H1 (cell line): ENCODE results near the gene RAB3A. TPM values are rescaled to one million over a fixed set of nuclear protein-coding genes. Genes with fewer than 3 reads are reported as not detected.

ENCODE experiments used
- CTCF ChIA-PET: fragments of 300-600 bp; sonication (Branson Sonifier 250); formaldehyde crosslinking; loops from one replicate; lab custom pipeline; 2021; ENCODE audit not compliant: partially characterized antibody; lab: Charles Lee
- POLR2A ChIA-PET: fragments of 300-600 bp; sonication (Branson Sonifier 250); formaldehyde crosslinking; loops from one replicate; lab custom pipeline; 2021; ENCODE audit warnings: inconsistent platforms; ENCODE audit not compliant: partially characterized antibody; lab: Charles Lee
- DNase-seq, 2 experiments: peaks; one replicate each; pipeline versions ENCODE4 v3.0.0 to v3.0.0-alpha.2; 2010 to 2022; ENCODE audit warnings: low spot score in 2 of 2, low read depth in 1 of 2, mixed read lengths in 1 of 2
- FAIRE-seq: peaks from 2 replicates; lab custom pipeline; 2011; peaks lifted over from hg19 to GRCh38; lab: Jason Lieb, UNC
- H2AFZ ChIP-seq: 2 replicates; pipeline ENCODE4 v1.8.1; 2012; ENCODE audit warnings: low read length, inconsistent platforms
- H2AK5ac ChIP-seq: 2 replicates; pipeline ENCODE4 v1.6.1; 2013; ENCODE audit warnings: low read depth, low read length
- H2BK120ac ChIP-seq: replicated peaks from 2 replicates; pipeline ENCODE3; 2013; ENCODE audit warnings: low read depth, low read length, inconsistent platforms
- H2BK12ac ChIP-seq: 2 replicates; pipeline ENCODE4 v1.6.1; 2013; ENCODE audit warnings: low read depth, low read length
- H2BK15ac ChIP-seq: 2 replicates; pipeline ENCODE4 v1.6.1; 2013; ENCODE audit warnings: low read length
- H2BK20ac ChIP-seq: 2 replicates; pipeline ENCODE4 v1.6.1; 2013; ENCODE audit warnings: low read length
- H2BK5ac ChIP-seq: 2 replicates; pipeline ENCODE4 v1.6.1; 2013; ENCODE audit warnings: low read depth, low read length
- H3K14ac ChIP-seq: 2 replicates; pipeline ENCODE4 v1.6.1; 2013; ENCODE audit warnings: inconsistent platforms; ENCODE audit not compliant: insufficient read length
- H3K18ac ChIP-seq: 2 replicates; pipeline ENCODE4 v1.6.1; 2013; ENCODE audit warnings: low read length; ENCODE audit errors: extremely low read depth
- H3K23ac ChIP-seq: 2 replicates; pipeline ENCODE4 v1.6.1; 2013; ENCODE audit warnings: inconsistent platforms; ENCODE audit not compliant: insufficient read length
- H3K23me2 ChIP-seq: 2 replicates; pipeline ENCODE4 v1.6.1; 2013; ENCODE audit warnings: low read depth, low read length
- H3K27ac ChIP-seq: 2 replicates; pipeline ENCODE4 v1.6.1; 2011; ENCODE audit warnings: low read depth, low read length, inconsistent platforms
- H3K27me3 ChIP-seq, 4 experiments: replicated peaks in 1 of 4; 1 replicate in 1 of 4; 2 replicates in 3 of 4; pipeline versions ENCODE4 v1.6.1 to v1.8.1; 2011 to 2013; ENCODE audit warnings: low read length in 3 of 4, mild to moderate bottlenecking in 3 of 4, inconsistent platforms in 2 of 4, mixed read lengths in 2 of 4, moderate library complexity in 1 of 4; ENCODE audit not compliant: control insufficient read depth in 3 of 4, insufficient read depth in 3 of 4; ENCODE audit errors: extremely low read depth in 1 of 4
- H3K36me3 ChIP-seq, 4 experiments: 2 replicates each; pipeline versions ENCODE4 v1.6.1 to v1.8.1; 2011 to 2013; ENCODE audit warnings: mild to moderate bottlenecking in 4 of 4, low read length in 3 of 4, moderate library complexity in 2 of 4, control low read depth in 1 of 4, inconsistent platforms in 1 of 4; ENCODE audit not compliant: insufficient read depth in 4 of 4, control insufficient read depth in 2 of 4
- H3K4ac ChIP-seq: replicated peaks from 2 replicates; pipeline ENCODE3; 2013; ENCODE audit warnings: low read length, low read depth, mixed read lengths, inconsistent platforms; ENCODE audit not compliant: insufficient read length
- H3K4me1 ChIP-seq, 4 experiments: replicated peaks in 1 of 4; 1 replicate in 1 of 4; 2 replicates in 3 of 4; pipeline versions ENCODE4 v1.6.1 to v1.8.1; 2011 to 2013; ENCODE audit warnings: low read length in 3 of 4, inconsistent platforms in 2 of 4, mixed read lengths in 1 of 4; ENCODE audit not compliant: insufficient read depth in 4 of 4, control insufficient read depth in 3 of 4
- H3K4me2 ChIP-seq, 2 experiments: 2 replicates each; pipeline versions ENCODE4 v1.6.1 to v1.8.1; 2011 to 2013; ENCODE audit warnings: low read depth in 2 of 2, low read length in 2 of 2, control low read depth in 1 of 2, inconsistent platforms in 1 of 2, mild to moderate bottlenecking in 1 of 2; ENCODE audit not compliant: insufficient read depth in 1 of 2
- H3K4me3 ChIP-seq, 4 experiments: fragments of 200-600, 300-600 bp in 1 of 4; sonication (generic), shearing (Covaris generic), sonication (Bioruptor Twin) in 1 of 4; 2 replicates each; pipeline versions ENCODE4 v1.5.1 to v1.8.1; 2011 to 2016; ENCODE audit warnings: low read length in 4 of 4, low read depth in 3 of 4, control low read depth in 2 of 4, inconsistent platforms in 2 of 4, mild to moderate bottlenecking in 2 of 4, mixed read lengths in 1 of 4, moderate library complexity in 1 of 4; ENCODE audit not compliant: insufficient read depth in 2 of 4; ENCODE audit errors: extremely low read depth in 1 of 4
- H3K56ac ChIP-seq: replicated peaks from 2 replicates; pipeline ENCODE3; 2013; ENCODE audit warnings: low read depth, mild to moderate bottlenecking, mixed read lengths, low read length, inconsistent platforms; ENCODE audit not compliant: insufficient read length
- H3K79me1 ChIP-seq: 2 replicates; pipeline ENCODE4 v1.6.1; 2013; ENCODE audit warnings: low read depth, low read length, control low read depth
- H3K79me2 ChIP-seq, 2 experiments: 2 replicates each; pipeline versions ENCODE4 v1.6.1 to v1.8.1; 2012 to 2013; ENCODE audit warnings: low read length in 2 of 2, mild to moderate bottlenecking in 2 of 2, inconsistent platforms in 1 of 2; ENCODE audit not compliant: insufficient read depth in 2 of 2, control insufficient read depth in 1 of 2
- H3K9ac ChIP-seq, 4 experiments: replicated peaks in 1 of 4; 1 replicate in 1 of 4; 2 replicates in 3 of 4; pipeline versions ENCODE4 v1.6.1 to v1.8.1; 2011 to 2013; ENCODE audit warnings: low read depth in 3 of 4, low read length in 3 of 4, control low read depth in 2 of 4, mild to moderate bottlenecking in 2 of 4, moderate library complexity in 2 of 4, inconsistent platforms in 1 of 4; ENCODE audit errors: extremely low read depth in 1 of 4
- H3K9me3 ChIP-seq, 2 experiments: 2 replicates each; pipeline versions ENCODE4 v1.6.1 to v1.8.1; 2012 to 2013; ENCODE audit warnings: mild to moderate bottlenecking in 2 of 2, moderate library complexity in 2 of 2, control low read depth in 1 of 2, inconsistent platforms in 1 of 2, low read depth in 1 of 2, low read length in 1 of 2, mixed read lengths in 1 of 2; ENCODE audit not compliant: insufficient read depth in 2 of 2
- H4K20me1 ChIP-seq, 2 experiments: replicated peaks in 1 of 2; 2 replicates each; pipeline versions ENCODE3 to v1.8.1; 2011 to 2013; ENCODE audit warnings: inconsistent platforms in 2 of 2, low read length in 2 of 2, mild to moderate bottlenecking in 1 of 2; ENCODE audit not compliant: insufficient read depth in 2 of 2, control insufficient read depth in 1 of 2
- H4K5ac ChIP-seq: 2 replicates; pipeline ENCODE4 v1.6.1; 2013; ENCODE audit warnings: low read length, low read depth, mixed read lengths, inconsistent platforms; ENCODE audit not compliant: insufficient read length
- H4K8ac ChIP-seq: 2 replicates; pipeline ENCODE4 v1.8.0; 2013; ENCODE audit warnings: mild to moderate bottlenecking, moderate library complexity, low read length, inconsistent platforms; ENCODE audit not compliant: insufficient read depth; ENCODE audit errors: extremely low read depth
- H4K91ac ChIP-seq: replicated peaks from 2 replicates; pipeline ENCODE3; 2013; ENCODE audit warnings: low read length, mixed read lengths, inconsistent platforms; ENCODE audit not compliant: insufficient read length
- ASH2L ChIP-seq: fragments of 200-600, 300-600 bp; sonication (generic); IDR thresholded peaks from one replicate; pipeline ENCODE4 v1.7.1; 2017; ENCODE audit warnings: low read length
- BCL11A ChIP-seq, 2 experiments: IDR thresholded peaks; one replicate each; pipeline ENCODE4 v1.6.1; 2011; ENCODE audit warnings: low read depth in 2 of 2, low read length in 2 of 2, mild to moderate bottlenecking in 2 of 2
- CTBP2 ChIP-seq: IDR thresholded peaks from 2 replicates; pipeline ENCODE4 v1.7.0; 2011; ENCODE audit warnings: borderline replicate concordance, mild to moderate bottlenecking, moderate library complexity, mixed read lengths, low read length; ENCODE audit not compliant: insufficient read depth, insufficient read length
- EP300 ChIP-seq, 2 experiments: IDR thresholded peaks; 1 replicate in 1 of 2; 2 replicates in 1 of 2; pipeline ENCODE4 v1.6.1; 2011 to 2012; ENCODE audit warnings: low read depth in 2 of 2, low read length in 2 of 2, mild to moderate bottlenecking in 2 of 2, borderline replicate concordance in 1 of 2, inconsistent platforms in 1 of 2, moderate library complexity in 1 of 2
- HDAC2 ChIP-seq, 2 experiments: fragments of 300-600 bp in 1 of 2; sonication (generic) in 1 of 2; IDR thresholded peaks; 2 replicates each; pipeline ENCODE4 v1.6.1; 2011 to 2012; ENCODE audit warnings: low read depth in 2 of 2, low read length in 2 of 2, mild to moderate bottlenecking in 2 of 2, moderate library complexity in 2 of 2, borderline replicate concordance in 1 of 2, inconsistent platforms in 1 of 2
- KDM1A ChIP-seq: fragments of 200-600, 300-600 bp; sonication (generic); IDR thresholded peaks from 2 replicates; pipeline ENCODE4 v1.7.1; 2016; ENCODE audit warnings: mild to moderate bottlenecking, low read length, borderline replicate concordance
- SP2 ChIP-seq: IDR thresholded peaks from 2 replicates; pipeline ENCODE4 v1.6.1; 2012; ENCODE audit warnings: mild to moderate bottlenecking, low read length, inconsistent platforms
- TAF1 ChIP-seq: IDR thresholded peaks from 2 replicates; pipeline ENCODE4 v1.6.1; 2011; ENCODE audit warnings: mild to moderate bottlenecking, low read depth, low read length
- TCF12 ChIP-seq: IDR thresholded peaks from 2 replicates; pipeline ENCODE4 v1.6.1; 2011; ENCODE audit warnings: low read depth, mild to moderate bottlenecking, low read length
- WGBS, 2 experiments: shearing (Covaris generic) in 1 of 2; methylation state at CpG; one replicate each; pipeline versions ENCODE4 v1.1.6 to v1.1.7; 2013 to 2015; ENCODE audit warnings: low lambda C conversion rate in 2 of 2, mixed read lengths in 2 of 2, inconsistent platforms in 1 of 2, low coverage in 1 of 2, missing lambda C conversion rate in 1 of 2; ENCODE audit not compliant: insufficient replicate concordance in 2 of 2, insufficient coverage in 1 of 2, insufficient read length in 1 of 2; ENCODE audit errors: extremely low coverage in 1 of 2, missing lambda C conversion rate in 1 of 2; 5-methylcytosine and 5-hydroxymethylcytosine counted together
- polyA plus RNA-seq, 7 experiments: library from polyadenylated mRNA; depleted of rRNA in 3 of 7; stranded (reverse) in 5 of 7; unstranded in 2 of 7; fragments of >200 nt in 5 of 7; fragments of 200-250 nt in 2 of 7; gene quantifications; 1 replicate in 5 of 7; 2 replicates in 1 of 7; 4 replicates in 1 of 7; pipeline versions ENCODE4 v1.2.1 to v1.2.3, GENCODE V29; 2011 to 2013; ENCODE audit warnings: missing spikeins in 2 of 7, mixed read lengths in 2 of 7
- total RNA-seq: library from RNA; stranded (reverse); fragmentation: NEBNext Ultra II Directional; extraction: Animal tissue kit (Norgen Biotek cat#: 25700); gene quantifications from 2 replicates; pipeline ENCODE4 v1.2.1, GENCODE V29; 2021
- TF ChIP-seq, protein P1 (sequence below): IDR thresholded peaks from 2 replicates; pipeline ENCODE4 v1.6.1; 2011; ENCODE audit warnings: low read depth, mild to moderate bottlenecking, low read length; ENCODE audit not compliant: insufficient read depth

RAB3A gene
- total and polyA plus RNA-seq, 2 of the 8 experiments (the other 6 are each of a cell fraction or from before 2014, with no cell fraction given), result 13.6 to 14.2 TPM

DNA sequence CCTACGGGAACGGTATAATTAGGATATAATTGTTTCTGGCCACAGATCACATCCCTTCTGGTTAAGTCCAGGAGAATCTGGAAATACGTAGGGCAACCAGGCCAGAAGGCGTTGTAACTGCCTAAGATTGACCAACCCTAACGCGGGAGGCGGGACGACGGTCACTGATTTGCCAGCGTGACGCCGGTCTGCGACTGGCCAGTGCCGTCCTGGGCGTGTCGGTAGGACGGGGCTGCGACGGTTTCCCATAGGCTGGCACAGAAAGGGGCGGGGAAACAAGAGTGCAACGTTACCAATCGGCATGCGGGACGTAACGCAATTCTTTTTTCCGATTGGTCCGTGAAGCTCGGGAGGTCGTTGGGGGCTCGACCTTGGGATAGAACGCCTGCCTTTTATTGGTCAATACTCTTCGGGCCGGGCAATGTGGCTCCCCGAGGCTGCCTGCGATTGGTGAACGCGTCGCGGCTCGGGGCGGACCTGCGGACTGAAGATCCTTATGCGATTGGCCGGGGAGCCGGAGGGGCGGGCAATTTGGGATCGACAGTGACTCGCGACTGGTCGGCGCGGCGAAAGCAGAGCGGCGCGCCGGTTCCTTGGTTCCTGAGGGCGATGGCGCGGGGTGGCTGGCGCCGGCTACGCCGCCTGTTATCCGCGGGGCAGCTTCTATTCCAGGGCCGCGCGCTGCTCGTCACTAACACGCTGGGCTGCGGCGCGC lies 11.0 kb downstream of the RAB3A start, which contains the start of gene MPV17L2:
Gene MPV17L2, plus strand, starts transcription at position 546 of the 715 bp plus-strand sequence. Its CDS starts 64 bp downstream, at position 610.
- Histone ChIP-seq H4K20me1 (peaks cover 3 to 19% of the 10 kb centered on the region in 2 experiments), H4K8ac (peak within 1 kb of the TSS; percentile 72; the same call in 1 of the 2 replicates), H3K4ac (no peak within 1 kb of the TSS), H3K36me3 (peaks cover 3 to 21% (median 6%) of the 10 kb centered on the region in 4 experiments; a peak in 6 of 8 replicates), H2BK120ac (no peak within 1 kb of the TSS), H2AFZ (no peak within 1 kb of the TSS), H4K5ac (peak within 1 kb of the TSS; percentile 7), H3K4me2 (peak within 1 kb of the TSS; percentile 93 to 94), H2BK12ac (no peak within 1 kb of the TSS), H3K14ac (no peak within 1 kb of the TSS), H3K79me2 (peaks cover 0 to 4% of the 10 kb centered on the region in 2 experiments; a peak in 1 of 4 replicates), H3K27ac (peak within 1 kb of the TSS; percentile 60), H2AK5ac (no peak within 1 kb of the TSS), H4K91ac (no peak within 1 kb of the TSS), H2BK15ac (no peak within 1 kb of the TSS), H2BK5ac (peak within 1 kb of the TSS; percentile 85; the same call in 1 of the 2 replicates), H2BK20ac (no peak within 1 kb of the TSS), H3K4me1 (peaks cover 5 to 12% (median 8%) of the 10 kb centered on the region in 4 experiments), H3K9ac (peak within 1 kb of the TSS; percentile 58 to 79 (median 69)), H3K4me3 (peak within 1 kb of the TSS; percentile 82 to 96 (median 89)), H3K56ac (peak within 1 kb of the TSS; percentile 16), H3K23ac (no peak within 1 kb of the TSS), H3K9me3 (no peaks in the 10 kb centered on the region), H3K18ac (peak within 1 kb of the TSS; percentile 71; the same call in 1 of the 2 replicates), H3K79me1 (peaks cover 6% of the 10 kb centered on the region; the same call in 1 of the 2 replicates), H3K23me2 (peaks cover 10% of the 10 kb centered on the region), H3K27me3 (no peaks in the 10 kb centered on the region)
- DNase-seq (peak; percentile 95 to 99), FAIRE-seq (peak; percentile 99)
- ChIA-PET POLR2A (interaction anchor here (0.7 to 5.8 kb wide), 10 partner anchors 11 to 199 kb away, joined by 3 to 38 read pairs (median 3); partner anchors contain the start of genes IFI30, JUND and RAB3A), CTCF (interaction anchor here (0.6 to 2.8 kb wide), 12 partner anchors 11 to 80 kb away, joined by 3 to 20 read pairs (median 4); a partner anchor contains a TSS)
- 1% methylated on average over 57 of the region's 74 CpGs; no CpG with 5 or more reads in 1 of the 2 experiments for WGBS, 2 experiments
- TF ChIP-seq HDAC2 (IDR thresholded peaks at IDR 0.05; ENCODE audit: borderline replicate concordance in 1 of 2, low read depth in 2 of 2, low read length in 2 of 2), result no peak
- TF ChIP-seq ASH2L, result no peak
- peak; percentile 64 for TF ChIP-seq TAF1
- no peak for TF ChIP-seq TCF12
- peak; percentile 85 for TF ChIP-seq SP2
- TF ChIP-seq, protein P1, sequence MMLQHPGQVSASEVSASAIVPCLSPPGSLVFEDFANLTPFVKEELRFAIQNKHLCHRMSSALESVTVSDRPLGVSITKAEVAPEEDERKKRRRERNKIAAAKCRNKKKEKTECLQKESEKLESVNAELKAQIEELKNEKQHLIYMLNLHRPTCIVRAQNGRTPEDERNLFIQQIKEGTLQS, result no peak
- TF ChIP-seq KDM1A, result no peak
- TF ChIP-seq EP300 (IDR thresholded peaks at IDR 0.05; ENCODE audit: borderline replicate concordance in 1 of 2, low read depth in 2 of 2, low read length in 2 of 2), result no peak
- no peak for TF ChIP-seq BCL11A (IDR thresholded peaks at IDR 0.05; ENCODE audit: low read depth in 2 of 2, low read length in 2 of 2)
- TF ChIP-seq CTBP2, result no peak
